CD4-positive, alpha-beta T cell treated with Interleukin-4 for 4 hours (primary cell): Measurements from ENCODE around the gene APOBEC3G.

Experiments
- DNase-seq: peaks from one replicate; pipeline ENCODE4 v3.0.0-alpha.2; 2020

The APOBEC3G gene

DNA sequence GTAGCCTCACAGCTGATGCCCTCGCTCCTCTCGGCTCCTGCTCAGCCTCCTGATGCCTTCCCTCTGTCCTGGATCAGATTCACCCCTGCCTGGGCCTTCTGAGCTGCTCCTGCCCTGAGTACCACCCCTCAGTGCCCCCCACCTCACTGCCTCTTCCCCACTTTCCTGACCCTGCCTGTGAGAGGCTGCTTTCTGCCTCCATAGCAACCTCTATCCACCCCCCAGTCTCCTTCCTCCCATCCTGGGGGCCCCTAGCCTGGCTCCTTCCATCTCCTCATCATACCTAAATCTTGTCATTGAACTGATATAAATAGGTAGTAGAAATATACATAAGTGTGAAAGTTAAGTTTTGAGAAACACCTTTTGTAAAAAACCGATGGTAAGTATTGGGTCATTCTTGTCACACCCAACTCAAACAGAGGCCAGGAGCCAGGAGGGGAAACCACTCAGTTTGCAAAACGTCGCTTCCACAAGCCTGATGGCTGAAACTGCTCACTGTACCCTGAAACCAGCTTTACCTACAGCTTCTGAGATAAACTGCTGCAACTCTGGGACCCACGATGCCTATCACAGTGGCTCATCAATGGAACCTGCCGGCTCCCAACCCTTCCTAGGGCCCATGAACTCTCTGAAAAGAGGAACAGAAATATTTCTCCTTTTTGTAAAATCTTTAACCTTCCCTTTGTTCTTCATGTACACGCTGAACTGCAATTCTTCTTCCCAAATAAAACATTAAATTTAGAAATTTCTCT lies 15.2 kb downstream of the APOBEC3G start:
- no peak for DNase-seq

DNA sequence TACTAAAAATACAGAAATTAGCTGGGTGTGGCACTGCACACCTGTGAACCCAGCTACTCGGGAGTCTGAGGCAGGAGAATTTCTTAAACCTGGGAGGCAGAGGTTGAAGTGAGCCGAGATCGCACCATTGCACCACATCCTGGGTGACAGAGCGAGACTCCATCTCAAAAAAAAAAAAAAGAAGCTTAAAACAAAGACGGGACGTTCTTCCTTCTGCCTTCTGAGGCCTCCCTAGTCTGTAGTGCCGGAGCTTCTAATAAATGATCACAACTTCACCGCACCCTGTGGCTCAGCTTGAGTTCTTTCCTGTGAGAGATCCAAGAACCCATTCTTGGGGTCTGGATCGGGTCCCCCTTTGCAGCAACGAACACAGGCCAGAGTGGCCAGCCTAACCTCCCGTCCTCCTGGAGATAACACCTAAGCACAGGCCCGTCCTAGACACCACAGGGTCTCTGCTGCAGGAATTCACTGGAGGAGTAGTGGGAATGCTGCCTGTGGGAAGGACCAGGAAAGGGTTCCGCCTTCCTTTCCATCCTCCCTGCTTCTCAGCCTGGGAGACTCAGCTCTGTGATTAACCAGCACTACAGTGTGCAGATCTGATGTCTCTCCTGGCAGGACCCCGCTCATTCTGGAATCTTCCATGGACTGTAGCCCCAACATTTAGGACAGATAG lies 17.8 kb downstream of the APOBEC3G start:
- DNase-seq: peak; percentile 52

DNA sequence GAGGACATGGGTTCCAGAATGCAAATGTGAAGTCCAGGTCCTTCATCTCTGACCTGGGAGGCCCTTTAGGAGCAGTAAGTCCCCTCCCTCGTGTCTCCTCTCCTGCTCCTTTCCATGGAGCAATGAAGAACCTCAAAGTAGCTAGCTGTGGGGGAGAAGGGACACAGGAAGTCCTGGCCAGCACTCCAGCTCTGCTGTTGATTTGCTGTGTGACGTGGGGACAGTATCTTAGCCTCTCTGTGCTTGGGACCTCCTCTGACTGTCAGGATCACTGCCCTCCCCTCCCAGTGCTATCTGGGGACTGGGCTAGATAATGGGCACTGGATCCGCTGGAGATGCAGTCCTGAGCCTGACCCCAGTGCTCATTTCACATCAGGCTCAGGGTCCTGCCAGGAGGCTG lies 18.9 kb downstream of the APOBEC3G start:
- DNase-seq: no peak

DNA sequence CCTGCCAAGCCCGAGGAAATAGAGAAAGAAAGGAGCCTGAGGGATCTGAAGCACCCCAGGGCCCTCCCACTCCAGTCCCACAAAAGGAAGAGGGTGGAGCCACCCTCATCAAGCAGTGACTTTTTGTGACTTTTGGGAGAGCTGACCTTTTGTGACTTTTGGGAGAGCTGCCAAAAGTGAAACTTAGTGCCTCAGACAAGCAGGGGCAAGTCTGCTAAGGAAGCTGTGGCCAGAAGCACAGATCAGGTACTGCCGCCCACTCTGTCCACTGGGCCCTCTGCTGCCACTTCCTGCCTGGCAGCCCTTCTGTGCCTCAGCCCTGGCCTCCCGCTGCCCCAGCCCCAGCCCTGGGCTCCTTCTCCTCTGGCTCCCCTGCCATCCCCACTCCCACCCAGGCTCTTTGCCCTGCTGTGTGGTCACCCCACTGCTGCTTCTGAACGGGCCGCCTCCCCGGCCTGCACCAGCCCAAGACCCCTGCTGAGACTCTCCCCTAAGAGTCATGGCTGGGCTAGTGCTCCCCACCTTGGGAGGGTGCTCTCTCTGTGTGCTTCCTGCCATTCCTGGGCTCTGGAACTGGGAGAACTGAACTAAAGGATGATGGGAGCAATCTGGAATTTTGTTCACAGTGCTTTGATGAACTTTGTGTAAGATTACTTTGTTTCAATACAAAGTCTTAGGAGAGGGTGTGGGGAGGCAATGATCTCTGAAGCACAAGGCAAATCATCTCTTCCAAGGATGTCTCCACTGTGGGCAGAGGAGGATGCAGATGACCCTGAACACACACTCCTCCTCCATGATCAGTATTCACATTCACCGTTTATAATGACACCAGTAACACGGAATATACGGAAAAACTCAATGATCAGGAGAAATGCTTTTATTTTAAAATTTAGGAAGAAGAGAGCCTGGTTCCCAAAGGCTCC lies 20.3 kb downstream of the APOBEC3G start, which contains the start of gene APOBEC3H:
APOBEC3H (plus strand) TSS at position 147 of the 923 bp plus-strand sequence. CDS start 3,035 bp downstream, outside the sequence.
- DNase-seq: peak; percentile 58

DNA sequence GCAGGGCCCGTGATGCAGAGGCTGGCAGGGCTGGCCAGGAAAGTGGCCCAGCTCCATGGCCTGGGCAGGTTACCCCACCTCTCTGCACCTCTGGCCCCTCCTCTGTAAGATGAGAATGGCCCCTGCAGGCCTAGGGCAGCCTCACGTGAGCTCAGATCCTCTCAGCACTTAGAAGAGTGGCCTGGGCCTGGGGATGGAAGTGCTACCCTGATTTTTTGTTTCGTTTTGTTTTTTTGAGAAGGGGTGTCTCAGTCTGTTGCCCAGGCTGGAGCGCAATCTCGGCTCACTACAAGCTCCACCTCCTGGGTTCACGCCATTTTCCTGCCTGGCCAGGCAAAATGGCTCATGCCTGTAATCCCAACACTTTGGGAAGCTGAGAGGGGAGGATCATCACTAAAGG lies 21.0 kb downstream of the APOBEC3G start:
- no peak for DNase-seq

DNA sequence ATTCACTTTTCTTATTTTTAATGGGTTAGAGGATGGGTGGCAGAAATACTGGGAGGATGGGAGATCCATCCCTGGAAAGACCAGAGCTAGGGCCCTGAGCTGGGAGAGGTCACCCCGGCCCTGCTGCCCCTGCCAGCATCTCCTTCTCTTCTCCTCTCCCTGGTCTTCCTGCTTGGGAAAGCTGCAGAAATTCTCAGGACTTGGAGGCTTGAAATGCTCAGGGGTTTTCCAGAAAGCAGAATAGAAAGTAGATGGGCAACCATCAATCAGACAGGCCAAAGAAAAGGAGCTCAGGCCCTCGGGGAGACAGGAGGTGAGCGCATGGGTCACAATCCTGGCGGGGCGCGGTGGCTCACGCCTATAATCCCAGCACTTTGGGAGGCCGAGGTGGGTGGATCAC lies 21.5 kb downstream of the APOBEC3G start:
- DNase-seq: no peak

DNA sequence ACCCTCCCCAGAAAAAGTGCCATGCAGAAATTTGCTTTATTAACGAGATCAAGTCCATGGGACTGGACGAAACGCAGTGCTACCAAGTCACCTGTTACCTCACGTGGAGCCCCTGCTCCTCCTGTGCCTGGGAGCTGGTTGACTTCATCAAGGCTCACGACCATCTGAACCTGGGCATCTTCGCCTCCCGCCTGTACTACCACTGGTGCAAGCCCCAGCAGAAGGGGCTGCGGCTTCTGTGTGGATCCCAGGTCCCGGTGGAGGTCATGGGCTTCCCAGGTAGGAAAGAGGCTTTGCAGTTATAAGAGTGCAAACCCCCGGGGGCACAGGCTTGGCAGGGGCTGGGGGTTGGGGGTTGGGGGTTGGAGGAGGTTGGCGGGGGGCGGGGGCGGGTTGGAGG lies 24.2 kb downstream of the APOBEC3G start:
- DNase-seq: no peak

DNA sequence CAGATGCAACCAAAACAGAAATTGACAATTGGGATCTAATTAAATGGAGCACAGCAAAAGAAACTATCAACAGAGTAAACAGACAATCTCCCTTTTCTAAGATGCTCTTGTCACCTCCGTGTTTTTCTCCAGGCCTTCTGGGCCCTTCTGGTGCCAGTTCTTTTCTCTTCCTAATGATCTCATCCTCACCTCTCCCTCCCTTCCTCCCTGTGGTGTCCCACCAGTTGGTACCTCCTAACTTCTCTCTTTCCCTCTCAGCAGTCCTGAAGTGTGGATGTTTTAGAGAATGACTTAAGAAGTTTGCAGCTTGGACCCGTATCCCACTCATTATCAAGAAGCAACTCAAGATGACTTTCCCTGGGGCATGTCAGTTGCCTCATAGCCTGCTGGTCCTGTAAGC lies 26.4 kb downstream of the APOBEC3G start:
- no peak for DNase-seq

DNA sequence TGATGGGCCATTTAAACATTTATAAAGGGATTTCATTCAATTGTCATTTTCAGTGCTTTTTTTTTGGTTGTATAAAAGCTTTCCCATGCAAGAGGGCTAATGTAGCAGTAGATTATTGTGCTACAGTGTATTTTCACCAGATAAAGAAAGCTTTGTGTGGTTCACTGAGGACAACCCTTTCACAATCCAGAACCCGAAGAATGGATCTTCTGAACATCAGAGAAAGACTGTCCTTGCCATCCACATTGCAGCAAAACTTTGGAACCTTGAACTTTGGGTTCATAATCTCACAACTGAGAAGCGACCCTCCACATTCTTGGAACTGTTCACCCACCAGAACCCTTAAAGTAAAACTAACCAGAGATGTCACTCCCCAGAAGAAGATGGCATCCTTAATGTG lies 29.3 kb downstream of the APOBEC3G start:
- no peak for DNase-seq

DNA sequence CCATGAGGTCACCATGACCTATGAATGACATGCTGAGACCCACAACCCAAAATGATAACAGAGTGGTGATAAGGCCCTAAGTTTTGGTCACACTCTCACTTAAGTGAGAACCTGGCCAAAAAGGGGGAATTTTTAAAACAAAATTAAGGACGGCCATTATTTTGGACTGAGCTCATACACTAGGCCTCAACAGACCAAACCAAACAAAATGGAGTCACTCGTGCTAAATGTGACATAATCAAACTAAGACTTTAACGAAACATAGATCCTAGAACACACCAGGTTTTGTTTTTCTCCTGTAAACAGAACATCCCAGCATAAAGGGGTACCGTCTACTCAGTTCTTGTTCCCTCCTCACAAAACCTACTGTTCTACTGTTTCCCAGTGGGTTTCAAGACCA lies 31.4 kb downstream of the APOBEC3G start:
- no peak for DNase-seq

DNA sequence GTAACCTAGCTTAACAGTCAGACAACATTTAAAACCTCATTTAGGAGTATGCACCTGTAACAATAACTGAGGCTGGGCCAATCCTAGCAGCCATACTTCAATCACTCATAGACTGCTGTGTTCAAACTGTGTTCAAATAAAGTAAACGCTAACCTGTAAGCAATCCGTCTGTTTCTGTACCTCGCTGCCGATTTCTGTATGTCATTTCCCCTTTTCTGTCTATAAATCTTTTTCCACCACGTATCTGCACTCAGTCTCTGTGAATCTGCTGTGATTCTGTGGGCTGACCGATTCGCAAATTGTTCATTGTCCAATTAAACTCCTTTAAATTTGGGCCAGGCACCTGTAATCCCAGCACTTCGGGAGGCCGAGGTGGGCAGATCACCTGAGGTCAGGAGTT lies 32.3 kb downstream of the APOBEC3G start:
- no peak for DNase-seq

DNA sequence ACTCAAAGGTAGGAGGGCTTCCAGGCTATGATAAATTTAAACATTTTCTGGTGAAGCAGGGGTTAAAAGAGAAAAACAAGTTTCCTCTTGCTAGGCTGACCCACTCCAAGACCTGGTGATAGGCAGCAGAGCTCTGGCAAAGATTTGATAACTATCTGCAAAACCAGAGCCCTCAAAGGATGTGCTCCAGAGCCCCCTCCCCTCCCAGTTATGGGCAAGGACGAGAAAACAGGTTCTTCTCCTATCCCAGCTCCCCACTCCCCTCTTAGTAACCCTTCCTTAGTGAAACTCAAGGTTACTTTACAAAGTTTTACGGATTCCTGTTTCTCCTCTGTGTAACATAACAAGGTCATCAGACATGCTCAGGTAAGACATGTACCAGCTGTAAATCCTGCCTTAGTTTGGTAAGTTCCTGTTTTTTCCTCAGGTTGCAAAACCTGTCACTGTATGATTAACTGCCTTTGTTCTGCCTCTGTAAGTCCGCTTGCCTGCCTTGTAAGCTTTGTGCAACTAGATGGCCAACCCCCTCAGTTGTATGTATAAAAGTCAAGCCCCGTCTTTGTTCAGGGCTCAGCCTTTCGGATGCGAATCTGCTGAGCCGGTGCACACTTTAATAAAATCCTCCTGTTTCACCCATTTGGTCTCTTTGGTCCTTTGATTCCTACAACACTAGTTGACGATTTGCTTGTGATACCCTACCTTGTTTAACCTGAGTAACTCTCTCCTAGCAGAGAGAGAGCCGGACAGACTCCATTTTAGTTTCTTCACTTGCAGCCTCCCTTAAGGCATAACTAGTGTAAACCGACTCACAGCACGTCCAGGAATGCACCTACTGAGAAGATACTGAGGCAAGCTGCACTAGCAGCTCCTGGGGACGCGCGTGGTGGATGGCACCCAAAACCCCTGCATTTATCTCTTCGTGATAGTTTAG lies 33.8 kb downstream of the APOBEC3G start:
- DNase-seq: no peak

DNA sequence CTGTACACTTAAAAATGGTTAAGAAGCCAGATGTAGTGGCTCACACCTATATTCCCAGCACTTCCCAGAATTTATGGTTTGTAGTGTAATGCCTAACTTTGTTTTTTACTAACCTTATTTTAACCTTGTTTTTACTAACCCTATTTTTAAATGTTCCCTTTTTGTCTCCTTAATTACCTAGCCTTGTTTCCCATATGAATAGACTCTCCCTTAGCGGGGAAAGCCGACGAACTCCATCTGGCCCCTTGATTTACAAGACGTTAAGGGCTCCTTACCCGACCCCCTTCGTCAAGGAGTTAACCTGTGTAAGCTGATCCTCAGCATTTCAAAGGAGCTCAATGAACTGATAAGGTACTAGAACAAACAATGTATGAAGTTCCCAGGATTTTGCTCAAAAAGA lies 37.0 kb downstream of the APOBEC3G start:
- DNase-seq: no peak

DNA sequence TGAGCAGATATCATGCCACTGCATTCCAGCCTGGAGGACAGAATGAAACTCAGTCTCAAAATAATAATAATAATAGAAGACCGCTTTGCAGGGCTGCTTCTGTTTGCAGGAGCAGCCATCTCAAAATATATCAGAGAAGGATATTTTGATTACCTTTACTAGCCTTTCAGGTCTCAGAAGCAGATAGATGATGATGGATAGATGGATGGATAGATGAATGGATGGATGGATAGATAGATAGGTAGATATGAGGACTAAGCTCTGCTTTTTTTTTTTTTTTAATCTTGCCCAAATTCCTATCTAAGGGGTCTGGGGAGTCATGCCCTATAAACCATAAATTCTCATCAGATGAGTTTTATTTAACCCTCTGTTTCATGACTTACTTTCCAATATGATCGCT lies 38.5 kb downstream of the APOBEC3G start:
- DNase-seq: no peak

DNA sequence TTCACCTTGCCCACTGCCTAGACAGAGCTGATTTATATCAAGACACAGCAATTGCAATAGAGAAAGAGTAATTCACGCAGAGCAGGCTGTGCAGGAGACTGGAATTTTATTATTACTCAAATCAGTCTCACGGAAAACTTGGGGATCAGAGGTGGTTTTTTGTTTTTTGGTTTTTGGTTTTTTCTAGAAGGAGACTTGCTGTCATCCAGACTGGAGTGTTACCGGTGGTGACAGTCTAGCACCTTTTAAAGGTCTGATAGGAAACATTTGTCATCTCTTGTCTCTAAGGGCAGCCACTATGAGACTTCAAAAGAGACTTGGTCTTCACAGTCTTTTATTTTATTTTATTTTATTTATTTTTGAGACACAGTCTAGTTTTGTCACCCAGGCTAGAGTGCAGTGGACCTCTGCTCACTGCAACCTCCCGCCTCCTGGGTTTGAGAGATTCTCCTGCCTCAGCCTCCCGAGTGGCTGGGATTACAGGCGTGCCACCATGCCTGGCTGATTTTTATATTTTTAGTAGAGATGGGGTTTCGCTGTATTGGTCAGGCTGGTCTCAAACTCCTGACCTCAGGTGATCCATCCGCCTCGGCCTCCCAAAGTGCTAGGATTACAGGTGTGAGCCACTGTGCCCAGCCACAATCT lies 39.0 kb downstream of the APOBEC3G start:
- peak; percentile 86 for DNase-seq

DNA sequence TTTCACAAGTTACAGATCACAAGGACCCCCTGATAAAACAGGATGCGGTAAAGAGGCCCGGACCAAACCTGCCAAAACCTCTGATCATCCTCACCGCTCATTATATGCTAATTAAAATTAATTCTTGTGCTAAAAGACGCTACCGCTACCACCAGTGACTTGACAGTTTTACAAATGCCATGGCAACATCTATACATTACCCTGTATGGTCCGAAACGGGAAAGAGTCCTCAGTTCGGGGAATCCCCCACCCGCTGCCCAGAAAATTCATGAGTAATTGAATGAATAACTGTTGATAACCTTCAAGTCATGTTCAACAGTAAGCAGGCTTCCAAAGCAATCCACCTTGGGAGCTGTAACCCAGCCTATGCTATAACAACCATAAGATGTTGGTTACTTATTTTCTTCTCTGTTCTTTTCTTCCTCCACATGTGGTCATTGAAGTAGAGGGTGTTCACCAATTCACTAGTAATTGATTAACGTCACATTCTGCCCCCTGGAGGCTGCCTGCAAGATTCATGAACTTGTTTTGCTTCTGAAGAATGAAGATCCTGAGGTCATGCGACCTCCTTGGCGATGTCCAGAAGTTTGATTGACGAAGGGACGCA lies 40.6 kb downstream of the APOBEC3G start:
- peak; percentile 97 for DNase-seq

DNA sequence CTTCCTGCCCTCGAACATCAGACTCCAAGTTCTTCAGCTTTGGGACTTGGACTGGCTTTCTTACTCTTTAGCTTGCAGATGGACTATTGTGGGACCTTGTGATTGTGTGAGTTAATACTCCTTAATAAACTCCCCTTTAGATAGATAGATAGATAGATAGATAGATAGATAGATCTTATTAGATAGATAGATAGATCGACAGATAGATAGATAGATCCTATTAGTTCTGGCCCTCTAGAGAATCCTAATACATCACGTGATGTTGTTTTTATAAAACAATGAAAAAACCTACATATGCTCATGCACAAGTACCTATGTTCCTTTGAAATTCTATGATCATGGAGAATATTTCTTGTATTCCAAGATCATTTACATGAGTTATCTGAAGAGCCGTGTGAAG lies 43.9 kb downstream of the APOBEC3G start:
- no peak for DNase-seq

DNA sequence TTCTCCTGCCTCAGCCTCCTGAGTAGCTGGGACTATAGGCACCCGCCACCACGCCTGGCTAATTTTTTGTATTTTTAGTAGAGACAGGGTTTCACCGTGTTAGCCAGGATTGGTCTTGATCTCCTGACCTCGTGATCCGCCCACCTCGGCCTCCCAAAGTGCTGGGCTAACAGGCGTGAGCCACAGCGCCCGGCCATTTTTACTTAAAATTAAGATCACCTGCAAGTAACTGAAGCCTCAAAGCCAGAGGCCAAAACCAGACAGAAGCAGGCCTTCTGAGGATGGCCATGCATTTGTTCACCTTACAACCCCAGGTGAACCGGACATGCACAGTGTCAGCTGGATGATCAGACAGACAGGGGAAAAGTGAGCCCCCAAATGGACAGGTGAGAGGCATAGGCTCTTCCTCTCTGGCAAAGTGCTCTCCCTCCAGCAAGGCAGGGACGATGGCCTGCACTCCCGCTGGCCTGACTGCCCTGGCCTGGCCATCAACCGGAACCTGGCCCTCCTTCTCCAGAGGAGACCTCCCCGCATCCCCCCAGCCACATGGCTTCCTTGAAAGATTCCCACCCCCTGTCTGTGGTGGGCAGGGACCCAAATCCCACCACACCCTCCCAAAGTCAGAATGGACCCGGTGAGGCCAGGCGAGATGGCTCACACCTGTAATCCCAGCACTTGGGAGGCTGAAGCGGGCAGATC lies 45.8 kb downstream of the APOBEC3G start:
- no peak for DNase-seq

DNA sequence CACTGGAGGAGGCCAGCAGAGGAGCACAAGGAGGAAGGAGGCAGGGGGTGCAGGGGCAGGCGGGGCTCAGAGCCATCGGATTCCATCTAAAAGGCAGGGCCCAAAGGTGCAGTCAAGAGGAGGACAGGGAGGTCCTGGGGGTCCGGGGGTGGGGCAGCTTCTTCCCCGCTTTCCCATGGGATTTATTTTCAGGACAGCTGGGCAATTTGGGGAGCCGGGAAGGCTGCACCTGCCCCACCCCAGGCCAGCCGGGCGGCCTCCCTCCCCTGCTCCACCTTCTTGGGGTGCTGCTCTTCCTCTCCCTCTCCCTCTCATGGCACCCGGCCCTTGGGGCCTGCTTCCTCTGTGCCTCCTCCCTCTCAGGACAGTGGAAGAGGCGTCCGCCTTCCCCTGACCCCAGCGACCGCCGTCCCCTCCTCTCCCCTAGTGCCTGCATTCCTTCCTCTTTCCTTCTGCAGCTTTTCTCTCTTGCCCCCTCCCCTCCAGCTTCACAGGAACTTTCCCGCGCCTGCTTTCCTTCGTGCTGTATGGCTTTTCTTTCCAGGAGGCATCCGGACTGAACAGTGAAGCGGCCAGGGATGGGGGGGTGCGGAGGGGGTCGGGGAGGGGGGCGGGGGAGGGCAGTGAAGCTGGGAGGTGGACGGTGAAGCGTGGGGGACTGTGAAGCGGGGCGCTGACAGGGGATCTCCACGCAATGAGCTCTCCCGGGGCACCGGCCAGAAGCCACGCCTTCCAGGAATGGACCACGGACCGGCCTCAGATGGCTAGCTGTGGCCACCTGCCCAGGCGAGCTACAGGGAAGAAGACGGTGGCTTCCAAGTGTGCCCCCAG lies 46.9 kb downstream of the APOBEC3G start:
- DNase-seq: no peak

DNA sequence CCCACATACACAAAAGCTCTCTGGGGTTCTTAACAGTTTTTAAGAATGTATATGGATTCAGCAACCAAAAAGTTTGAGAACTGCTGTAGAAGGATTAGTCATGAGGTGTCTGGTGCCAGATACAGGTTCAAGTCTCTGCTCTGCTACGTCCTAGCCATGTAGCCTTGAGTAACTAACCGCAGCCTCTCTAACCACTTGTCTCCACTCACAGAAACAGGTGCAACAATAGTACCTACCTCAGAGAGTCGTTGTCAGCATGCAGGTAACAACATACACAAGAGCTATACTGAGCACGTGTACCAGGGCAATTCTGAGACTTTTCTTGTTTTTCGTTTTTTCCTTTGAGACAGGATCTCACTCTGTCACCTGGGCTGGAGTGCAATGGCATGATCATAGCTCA lies 48.5 kb downstream of the APOBEC3G start:
- no peak for DNase-seq
